Choroid plexus epithelial cell (primary cell): Measurements from ENCODE around the gene PLCH1.

ENCODE experiments used
- DNase-seq: peaks from one replicate; pipeline ENCODE4 v3.0.0-alpha.2; 2010; ENCODE audit warnings: low read depth
- H3K4me3 ChIP-seq: 2 replicates; pipeline ENCODE4 v1.5.1; 2011; ENCODE audit warnings: low read depth, mild to moderate bottlenecking, control low read depth, low read length, moderate library complexity
- TF ChIP-seq, protein P1 (sequence below): conservative IDR thresholded peaks from 2 replicates; pipeline ENCODE4 v1.5.1; 2011; ENCODE audit warnings: low read depth, mild to moderate bottlenecking, control low read depth, inconsistent platforms, low read length, moderate library complexity

PLCH1 gene

GRCh38 chr3:155741101-155741500, 3.8 kb downstream of the PLCH1 start:
- TF ChIP-seq, protein P1, sequence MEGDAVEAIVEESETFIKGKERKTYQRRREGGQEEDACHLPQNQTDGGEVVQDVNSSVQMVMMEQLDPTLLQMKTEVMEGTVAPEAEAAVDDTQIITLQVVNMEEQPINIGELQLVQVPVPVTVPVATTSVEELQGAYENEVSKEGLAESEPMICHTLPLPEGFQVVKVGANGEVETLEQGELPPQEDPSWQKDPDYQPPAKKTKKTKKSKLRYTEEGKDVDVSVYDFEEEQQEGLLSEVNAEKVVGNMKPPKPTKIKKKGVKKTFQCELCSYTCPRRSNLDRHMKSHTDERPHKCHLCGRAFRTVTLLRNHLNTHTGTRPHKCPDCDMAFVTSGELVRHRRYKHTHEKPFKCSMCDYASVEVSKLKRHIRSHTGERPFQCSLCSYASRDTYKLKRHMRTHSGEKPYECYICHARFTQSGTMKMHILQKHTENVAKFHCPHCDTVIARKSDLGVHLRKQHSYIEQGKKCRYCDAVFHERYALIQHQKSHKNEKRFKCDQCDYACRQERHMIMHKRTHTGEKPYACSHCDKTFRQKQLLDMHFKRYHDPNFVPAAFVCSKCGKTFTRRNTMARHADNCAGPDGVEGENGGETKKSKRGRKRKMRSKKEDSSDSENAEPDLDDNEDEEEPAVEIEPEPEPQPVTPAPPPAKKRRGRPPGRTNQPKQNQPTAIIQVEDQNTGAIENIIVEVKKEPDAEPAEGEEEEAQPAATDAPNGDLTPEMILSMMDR, result no peak
- no peak for DNase-seq
- H3K4me3 ChIP-seq, result no peak overlapping the region

DNA sequence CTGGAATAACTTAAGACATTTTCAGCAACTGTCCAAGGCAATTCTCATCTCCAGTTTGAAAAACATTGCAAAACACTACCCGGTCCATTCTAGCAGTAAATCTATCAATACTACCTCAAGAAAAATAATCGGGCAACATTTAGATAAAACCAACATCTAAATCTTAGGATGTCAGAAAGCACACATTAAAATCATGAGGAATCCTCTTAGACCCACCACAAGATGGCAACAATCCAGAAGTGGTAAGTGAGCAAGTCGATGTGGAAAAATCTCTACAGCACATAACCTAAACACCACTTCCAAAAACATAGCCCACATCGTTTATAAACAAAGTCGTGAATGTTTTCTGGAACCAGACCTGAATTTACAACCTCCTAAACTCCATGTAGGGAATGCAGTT, 5.7 kb downstream of the PLCH1 start:
- TF ChIP-seq, protein P1, result no peak
- DNase-seq, result peak; percentile 31
- no peak overlapping the region for H3K4me3 ChIP-seq

- DNase-seq, result no peak
These were observed 6.2 kb downstream of the PLCH1 start for GRCh38 chr3:155738580-155739076.

GRCh38 chr3:155737844-155738460, 6.9 kb downstream of the PLCH1 start:
- peak; percentile 10 for DNase-seq
- H3K4me3 ChIP-seq, result no peak overlapping the region
- TF ChIP-seq, protein P1, result no peak

More at GRCh38 chr3:155738580-155739076, 6.2 kb downstream of the PLCH1 start:
- no peak overlapping the region for H3K4me3 ChIP-seq
- TF ChIP-seq, protein P1, result no peak

DNA sequence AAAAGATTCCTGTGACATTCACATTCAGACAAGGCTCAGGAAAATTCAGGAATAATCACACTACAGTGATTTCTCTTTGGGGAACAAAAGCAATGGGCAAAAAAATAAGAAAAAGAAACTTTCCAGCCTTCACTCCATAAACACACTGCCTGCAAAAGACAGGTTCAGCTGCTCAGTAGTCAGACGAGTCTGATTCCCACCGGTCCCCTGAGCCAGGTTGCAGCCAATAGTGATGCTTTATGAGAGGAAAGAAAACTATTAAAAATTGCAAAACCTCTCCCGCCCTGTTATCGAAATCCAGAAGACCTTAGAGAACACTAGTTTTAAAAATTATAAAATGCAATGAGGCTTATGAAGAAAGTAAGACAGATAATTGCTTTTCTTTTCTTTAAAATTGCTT, 8.5 kb downstream of the PLCH1 start:
- no peak for DNase-seq
- TF ChIP-seq, protein P1, result no peak
- H3K4me3 ChIP-seq, result no peak overlapping the region

GRCh38 chr3:155730843-155731242, 14.0 kb downstream of the PLCH1 start:
- no peak for DNase-seq
- no peak overlapping the region for H3K4me3 ChIP-seq
- TF ChIP-seq, protein P1, result no peak

- DNase-seq, result no peak
- H3K4me3 ChIP-seq, result no peak overlapping the region
- TF ChIP-seq, protein P1, result no peak
These were observed 17.0 kb downstream of the PLCH1 start for GRCh38 chr3:155727836-155728235.
